ENCODE data around the gene OR2A12.
"Not testable (repeated sequence)": the region's sequence is repeated elsewhere in the genome, so short reads cannot be mapped to it uniquely, and the experiment has no call there.

Gene OR2A12, protein sequence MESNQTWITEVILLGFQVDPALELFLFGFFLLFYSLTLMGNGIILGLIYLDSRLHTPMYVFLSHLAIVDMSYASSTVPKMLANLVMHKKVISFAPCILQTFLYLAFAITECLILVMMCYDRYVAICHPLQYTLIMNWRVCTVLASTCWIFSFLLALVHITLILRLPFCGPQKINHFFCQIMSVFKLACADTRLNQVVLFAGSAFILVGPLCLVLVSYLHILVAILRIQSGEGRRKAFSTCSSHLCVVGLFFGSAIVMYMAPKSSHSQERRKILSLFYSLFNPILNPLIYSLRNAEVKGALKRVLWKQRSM

DNA sequence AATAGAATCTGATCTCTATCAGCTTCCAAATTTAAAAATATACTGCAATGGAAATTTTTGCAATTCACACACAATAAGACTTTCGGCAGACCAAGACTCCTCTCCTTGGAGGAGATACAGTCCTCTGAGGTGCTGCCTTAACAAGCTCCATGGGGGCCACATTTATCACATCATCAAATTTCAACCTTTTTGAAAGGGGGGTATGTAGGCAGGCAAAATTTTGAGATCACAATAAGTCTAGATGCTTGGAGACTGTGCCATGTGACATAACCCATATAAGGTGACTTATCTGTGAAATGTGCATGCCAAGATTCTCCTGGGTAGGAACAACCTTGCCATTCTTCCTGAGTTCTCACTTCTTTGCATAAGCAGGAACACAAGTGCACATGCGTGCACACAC is at the start of gene OR2A12:
OR2A12 (plus strand) TSS at position 301 of the 400 bp plus-strand sequence. CDS start 8,830 bp downstream, outside the sequence.
- DNase-seq, result no peak

DNA sequence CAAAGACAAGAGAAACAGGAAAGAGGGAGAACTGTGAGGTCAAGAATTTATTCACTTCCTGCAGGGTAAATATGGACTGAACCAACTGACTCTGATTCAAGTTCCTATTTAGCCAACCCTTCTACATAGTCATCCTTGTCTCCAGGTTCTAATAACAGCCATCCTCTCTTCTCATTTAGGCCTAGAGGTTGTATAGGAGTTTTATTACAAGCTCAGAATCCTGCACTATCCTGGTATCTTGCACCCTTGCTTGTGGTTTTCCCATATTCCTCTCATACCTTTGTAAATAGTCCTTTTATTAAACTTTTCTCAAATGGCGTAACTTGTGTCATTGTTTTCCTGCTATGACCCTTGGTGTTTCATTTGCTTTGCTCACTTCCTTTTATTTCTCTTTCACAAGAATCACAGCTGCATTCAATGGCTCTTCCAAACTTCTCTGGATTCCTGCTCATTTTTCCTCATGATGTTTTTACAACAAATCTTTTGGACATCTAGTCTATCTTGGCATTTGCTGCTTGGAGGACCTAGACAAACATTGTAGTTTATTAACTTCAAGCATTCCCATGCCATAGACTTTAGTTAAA is 49.7 kb upstream of the OR2A12 start:
- DNase-seq, result no peak

DNA sequence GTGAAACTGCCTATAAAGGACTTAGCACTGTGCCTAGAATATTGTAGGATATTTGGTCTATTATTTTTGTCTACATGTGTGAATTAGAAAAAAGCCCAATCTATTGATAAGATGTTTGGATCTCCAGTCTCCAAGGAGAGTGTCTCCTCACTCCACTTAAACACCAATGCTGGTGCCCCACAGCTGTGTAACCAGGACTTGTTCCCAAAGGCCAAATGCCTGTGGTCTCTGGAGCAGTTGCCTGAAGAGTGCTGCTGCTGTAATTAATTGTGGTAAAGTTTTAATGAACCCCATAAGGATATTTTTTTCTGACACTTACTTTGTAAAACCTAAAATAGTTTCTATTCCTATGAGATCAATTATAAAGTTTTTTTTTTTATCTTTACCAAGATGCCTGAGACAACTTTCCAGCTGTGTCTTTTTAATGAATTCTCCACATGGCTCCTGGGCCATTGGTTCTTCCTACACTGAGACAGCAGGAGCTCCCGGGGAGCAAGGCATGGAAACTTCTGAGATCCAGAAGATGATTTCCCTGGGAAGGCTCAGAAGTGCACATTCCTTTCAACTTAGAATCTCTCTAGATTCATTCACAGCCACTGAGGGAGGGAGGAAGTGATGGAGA is 48.6 kb upstream of the OR2A12 start:
- DNase-seq, result no peak

DNA sequence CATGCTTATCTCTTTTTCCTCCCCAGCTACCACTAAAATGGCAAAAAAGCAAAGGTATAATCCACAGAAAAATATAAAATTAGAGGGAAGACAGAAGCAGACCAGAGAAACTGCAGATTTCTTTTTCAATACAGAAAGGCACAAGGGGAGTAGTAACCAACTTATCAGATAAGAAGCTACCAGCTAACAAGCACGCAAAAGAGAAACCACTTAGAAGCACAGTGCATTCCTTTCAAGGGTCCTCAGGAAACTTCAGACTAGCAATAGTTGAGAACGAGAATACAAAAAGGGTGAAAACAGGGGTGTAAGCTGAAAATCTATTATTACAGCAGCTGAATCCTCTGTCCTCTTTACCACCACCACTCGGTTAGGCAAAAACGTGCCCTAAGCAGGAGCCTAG is 47.2 kb upstream of the OR2A12 start:
- no peak for DNase-seq

DNA sequence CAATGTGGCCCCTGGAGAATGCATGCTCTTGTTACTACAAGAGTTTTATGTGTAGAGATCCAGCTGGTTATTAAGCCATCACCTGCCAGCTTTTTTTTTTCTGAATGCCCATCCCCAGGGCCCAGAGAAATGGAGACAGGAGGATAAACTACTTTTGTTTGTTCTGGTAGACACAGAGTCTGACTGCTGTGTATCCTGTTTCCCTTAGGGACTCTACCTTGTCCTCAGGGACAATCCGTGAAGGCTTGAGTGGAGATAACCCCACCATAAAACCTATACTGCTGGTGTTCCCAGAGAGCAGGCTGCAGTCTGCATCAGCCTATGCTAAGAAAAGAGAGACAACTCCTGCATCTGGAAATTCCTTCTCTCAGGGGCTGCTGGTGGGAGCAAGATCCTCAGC is 37.4 kb upstream of the OR2A12 start, which contains the start of gene OR2A5:
OR2A5 (plus strand) TSS at position 301 of the 400 bp plus-strand sequence. CDS start 1,454 bp downstream, outside the sequence.
- DNase-seq, result no peak

DNA sequence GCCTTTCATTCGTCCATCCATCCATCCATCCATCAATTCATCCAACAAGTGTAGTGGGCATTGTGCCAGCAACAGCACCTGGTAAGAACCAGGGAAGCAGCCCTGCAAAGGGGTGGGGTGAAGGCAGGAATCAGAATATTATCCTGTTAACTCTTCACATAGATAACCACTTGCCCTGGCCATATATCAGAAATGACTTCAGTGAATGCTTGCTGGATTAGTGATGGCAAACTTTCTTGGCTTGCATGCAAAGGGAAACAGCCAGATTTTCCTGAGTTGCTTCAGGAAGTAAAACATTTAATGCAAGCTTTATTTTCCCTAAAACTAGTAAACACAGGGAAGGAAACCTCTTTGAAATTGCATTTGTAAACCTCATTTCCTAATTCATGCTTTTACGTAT is 36.6 kb upstream of the OR2A12 start:
- no peak for DNase-seq

DNA sequence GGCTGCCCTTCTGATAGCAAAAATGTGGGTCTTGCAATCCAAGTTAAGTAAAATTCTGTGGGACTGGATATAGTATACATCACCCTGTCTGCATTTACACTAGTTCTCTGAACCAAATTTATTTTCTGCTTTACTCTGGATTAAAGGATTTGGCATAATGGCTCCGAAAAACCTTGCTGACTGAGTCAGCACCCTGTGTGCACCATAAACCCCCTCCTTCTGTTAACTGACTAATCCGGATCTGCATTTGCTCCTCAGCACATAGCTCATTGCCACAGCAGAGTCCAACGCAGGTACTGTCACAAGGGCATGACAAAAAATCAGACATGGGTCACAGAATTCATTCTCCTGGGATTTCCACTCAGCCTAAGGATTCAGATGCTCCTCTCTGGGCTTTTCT is 36.0 kb upstream of the OR2A12 start:
- no peak for DNase-seq

DNA sequence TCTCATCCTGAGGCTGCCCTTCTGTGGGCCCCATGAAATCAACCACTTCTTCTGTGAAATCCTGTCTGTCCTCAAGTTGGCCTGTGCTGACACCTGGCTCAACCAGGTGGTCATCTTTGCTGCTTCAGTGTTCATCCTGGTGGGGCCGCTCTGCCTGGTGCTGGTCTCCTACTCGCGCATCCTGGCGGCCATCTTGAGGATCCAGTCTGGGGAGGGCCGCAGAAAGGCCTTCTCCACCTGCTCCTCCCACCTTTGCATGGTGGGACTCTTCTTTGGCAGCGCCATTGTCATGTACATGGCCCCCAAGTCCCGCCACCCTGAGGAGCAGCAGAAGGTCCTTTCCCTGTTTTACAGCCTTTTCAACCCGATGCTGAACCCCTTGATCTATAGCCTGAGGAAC is 35.2 kb upstream of the OR2A12 start:
- DNase-seq, result not testable (repeated sequence)

DNA sequence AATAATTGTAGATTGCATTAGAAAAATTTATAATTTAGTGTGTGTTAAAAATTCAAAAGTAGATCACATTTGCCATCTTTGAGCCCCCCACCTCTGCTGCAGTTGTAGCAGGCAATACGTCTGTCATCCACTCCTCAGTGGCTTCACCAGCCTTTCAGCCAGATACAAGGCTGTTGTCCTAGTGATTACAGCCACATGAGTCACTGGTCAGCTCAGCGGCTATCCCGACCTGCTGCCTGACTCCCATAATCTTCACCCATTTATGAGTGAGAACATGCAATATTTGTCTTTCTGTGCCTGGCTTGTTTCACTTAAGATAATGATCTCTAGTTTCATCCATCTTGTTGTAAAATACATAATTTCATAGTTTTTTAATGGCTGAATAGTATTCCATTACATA is 28.1 kb upstream of the OR2A12 start:
- no peak for DNase-seq

DNA sequence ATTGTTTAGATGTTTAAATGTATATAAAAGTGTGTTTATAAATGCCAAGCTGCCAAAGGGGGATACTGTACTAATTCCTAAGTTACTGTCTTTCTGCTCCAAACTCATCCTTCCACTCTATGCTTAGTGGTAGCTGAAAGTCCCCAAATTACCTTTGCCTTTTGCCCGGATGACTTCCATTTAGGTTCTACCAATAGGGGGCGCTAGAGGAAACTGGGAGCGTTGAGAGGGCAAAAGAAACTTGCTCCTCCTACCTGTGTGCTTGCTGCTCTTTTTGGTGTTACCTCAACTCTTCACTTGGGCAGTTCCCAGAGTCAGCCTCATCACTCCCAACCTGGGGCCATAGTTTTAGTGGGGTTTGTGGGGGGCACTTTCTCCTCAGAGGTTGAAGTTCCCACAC is 22.4 kb upstream of the OR2A12 start:
- no peak for DNase-seq

DNA sequence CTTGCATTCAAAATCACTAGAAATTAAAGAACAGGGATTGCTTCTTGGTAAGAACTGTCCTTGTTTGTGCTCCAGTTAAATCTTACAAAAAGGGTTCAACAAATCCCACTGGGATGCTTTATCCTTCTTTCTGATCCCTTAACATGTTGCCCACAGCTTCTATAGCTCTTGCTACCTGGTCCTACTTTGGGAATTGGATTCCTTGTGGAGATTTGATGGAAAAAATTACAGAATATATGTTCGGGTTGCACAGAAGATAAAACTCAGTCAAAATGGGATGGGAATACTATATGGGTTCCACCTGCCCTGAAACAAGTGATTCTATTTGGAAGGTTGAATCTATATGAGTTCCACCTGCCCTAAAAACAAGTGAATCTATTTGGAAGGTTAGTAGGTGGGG is 16.6 kb upstream of the OR2A12 start, which contains the start of gene OR2A25:
OR2A25 (plus strand) TSS at position 301 of the 400 bp plus-strand sequence. CDS start 4,409 bp downstream, outside the sequence.
- DNase-seq, result no peak

DNA sequence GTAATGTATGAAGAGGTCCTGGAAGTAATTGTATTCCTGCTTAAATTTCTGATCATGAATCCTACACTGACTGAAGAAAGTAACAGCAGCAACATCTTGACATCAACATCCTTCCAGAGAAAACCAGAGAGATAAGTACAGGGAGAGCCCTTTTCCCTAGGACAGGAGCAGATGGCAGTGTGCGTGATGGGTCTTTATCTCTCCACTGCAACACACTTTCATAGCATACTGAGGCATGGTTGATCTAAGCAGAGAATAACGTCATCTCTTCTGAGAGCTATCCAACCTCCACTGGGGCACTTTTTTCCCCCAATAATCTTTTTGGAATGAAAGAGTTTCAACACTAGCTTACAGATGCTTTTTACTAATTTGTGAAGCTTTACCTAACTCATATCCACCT is 16.1 kb upstream of the OR2A12 start:
- DNase-seq, result no peak

DNA sequence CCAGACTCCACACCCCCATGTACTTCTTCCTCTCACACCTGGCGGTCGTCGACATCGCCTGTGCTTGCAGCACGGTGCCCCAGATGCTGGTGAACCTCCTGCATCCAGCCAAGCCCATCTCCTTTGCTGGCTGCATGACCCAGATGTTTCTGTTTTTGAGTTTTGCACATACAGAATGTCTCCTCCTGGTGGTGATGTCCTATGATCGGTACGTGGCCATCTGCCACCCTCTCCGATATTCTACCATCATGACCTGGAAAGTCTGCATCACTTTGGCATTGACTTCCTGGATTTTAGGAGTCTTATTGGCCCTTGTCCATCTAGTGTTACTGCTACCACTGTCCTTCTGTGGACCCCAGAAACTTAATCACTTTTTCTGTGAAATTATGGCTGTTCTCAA is 11.7 kb upstream of the OR2A12 start:
- DNase-seq, result no peak

DNA sequence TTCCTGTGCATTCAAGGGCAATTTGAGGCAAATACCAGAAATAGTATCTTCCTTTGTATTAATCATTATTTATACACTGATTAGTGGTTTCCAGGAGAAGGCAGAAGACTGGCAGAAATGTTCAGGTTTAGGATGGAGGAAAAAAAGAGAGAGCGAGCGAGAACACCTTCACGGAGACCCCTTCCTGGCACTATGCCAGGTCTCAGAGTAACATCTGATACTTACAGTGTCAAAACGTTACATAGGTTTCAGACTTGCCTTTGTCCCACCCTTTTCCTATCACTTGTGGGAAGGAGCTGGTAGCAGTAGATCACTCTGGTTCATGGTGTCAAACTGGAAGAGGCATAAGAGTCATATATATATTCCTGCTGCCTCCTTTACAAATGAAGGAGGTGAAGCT is 652 bp downstream of the OR2A12 start:
- no peak for DNase-seq

DNA sequence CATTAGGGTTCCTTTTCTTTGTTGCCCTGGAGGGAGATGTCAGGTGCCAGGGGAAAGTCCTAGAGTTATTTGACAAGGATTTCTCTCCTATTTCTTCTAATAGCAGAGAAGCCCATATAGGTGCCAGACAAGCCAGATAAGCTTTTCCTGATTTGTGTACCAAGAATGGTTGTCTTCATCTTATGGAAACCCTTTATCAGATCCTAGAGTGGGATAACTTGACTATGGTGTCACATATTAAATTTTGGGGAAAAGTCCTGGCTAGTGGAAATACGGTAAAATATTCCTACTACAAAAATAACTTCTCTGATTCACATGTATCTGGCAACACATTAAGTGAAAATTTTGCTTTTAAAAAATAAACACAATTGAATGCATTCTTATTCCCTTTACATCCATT is 1.2 kb downstream of the OR2A12 start:
- DNase-seq, result no peak

DNA sequence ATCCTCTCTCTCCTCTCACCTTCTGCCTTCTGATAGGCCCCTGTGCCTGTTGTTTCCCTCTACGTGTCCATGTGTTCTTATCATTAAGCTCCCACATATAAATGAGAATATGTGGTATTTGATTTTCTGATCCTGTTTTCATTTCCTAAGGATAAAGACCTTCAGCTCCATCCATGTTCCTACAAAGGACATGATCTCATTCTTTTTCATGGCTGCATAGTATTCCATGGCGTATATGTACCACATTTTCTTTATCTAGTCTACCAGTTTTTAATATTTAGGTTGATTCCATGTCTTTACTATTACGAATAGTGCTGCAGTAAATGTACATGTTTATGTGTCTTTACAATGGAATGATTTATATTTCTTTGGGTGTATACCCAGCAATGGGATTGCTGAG is 4.6 kb downstream of the OR2A12 start:
- DNase-seq, result no peak

DNA sequence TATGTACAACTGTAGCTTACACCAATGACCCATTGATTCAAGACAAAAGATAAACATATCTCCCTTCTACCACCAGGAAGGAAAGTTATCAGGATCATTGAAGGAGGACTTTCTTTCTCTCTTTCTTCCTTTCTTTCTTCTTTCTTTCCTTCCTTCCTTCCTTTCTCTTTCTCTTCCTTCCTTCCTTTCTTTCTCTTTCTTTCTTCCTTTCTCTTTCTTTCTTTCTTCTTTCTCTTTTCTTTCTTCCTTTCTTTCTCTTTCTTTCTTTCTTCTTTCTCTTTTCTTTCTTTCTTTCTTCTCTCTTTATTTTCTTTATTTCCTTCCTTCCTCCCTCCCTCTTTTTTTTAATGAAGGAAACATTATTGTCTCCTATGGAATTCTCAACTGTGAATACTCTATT is 12.7 kb downstream of the OR2A12 start:
- DNase-seq, result no peak

DNA sequence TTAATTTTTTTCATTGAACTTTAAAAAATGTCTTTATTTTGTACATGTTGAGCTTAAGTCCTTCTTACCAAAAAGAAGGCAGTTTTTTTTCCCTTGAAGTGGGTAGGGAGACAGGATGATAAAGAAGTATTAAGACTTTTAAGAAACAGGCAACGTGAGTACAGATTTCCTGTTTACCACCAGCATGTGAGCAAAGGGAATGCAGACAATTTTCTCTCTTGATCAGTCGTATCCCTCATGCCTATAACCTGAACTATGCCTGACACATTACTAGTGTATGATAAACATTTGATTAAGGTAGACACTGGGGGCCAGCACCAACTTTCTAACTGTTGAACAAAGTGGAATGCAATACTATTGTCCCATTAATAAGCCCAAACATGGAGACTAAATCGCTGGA is 14.5 kb downstream of the OR2A12 start:
- DNase-seq, result no peak

DNA sequence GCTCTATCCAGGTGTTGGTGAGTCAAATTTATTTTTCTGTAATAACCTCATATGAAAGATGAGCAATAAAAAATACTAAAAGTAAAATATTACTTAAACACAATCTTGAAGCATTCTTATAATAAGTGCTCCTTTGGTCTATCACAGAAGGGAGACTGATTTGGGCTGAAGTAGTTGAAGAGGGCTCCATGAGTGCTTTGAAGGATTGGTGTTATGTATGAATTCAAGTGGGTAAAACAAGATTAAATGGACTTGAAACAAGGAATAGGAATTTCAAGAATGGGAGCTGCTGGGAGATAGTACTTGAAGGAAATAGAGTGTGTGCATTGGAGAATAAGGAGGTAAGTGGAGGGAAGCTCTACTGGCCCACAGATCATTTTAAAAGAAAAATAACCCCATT is 16.0 kb downstream of the OR2A12 start:
- no peak for DNase-seq

DNA sequence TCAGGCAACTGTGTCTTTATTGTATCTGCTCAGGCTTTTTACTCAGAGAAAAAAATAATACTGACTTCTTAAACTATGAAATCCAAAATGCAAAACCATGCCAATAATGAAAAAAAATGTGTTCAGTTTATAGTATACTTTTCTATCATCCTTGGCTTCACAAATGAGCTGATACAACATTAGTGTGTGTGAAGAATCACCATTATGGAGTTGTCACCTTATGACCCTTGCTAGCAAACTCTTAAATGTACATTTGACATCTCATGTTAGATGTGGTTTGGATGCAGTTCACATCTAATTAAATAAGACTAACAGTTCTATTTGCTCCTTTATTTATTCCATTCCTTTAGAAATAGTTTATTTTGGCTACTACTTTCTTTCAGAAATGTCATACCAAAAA is 19.1 kb downstream of the OR2A12 start:
- DNase-seq, result no peak

DNA sequence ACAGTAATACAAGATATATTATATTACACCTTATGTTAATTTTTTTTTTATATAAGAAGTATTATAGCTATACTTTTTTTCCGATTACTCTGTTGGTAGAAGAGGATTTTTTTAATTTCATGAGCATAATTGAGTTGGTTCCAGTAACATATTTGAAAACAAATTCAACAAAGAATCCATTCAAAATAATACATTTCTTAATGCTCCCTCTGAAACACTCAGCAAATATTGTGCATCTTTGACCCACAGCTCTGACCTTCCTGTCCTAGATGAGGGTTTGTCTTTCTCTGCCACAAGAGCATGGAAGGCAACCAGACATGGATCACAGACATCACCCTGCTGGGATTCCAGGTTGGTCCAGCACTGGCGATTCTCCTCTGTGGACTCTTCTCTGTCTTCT is 23.2 kb downstream of the OR2A12 start, which contains the start of gene OR2A2:
OR2A2 (plus strand) TSS at position 301 of the 400 bp plus-strand sequence; CDS start at position 301, 0 bp downstream.
- DNase-seq, result no peak

DNA sequence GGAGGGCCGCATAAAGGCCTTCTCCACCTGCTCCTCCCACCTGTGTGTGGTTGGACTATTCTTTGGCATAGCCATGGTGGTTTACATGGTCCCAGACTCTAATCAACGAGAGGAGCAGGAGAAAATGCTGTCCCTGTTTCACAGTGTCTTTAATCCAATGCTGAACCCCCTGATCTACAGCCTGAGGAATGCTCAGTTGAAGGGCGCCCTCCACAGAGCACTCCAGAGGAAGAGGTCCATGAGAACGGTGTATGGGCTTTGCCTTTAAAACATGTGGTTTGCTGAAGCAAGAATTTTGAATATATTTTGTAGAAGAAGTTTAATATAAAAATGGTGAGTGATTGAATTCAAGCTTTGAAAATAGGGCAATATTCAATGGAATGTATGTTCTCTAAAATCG is 24.2 kb downstream of the OR2A12 start:
- DNase-seq, result no peak

DNA sequence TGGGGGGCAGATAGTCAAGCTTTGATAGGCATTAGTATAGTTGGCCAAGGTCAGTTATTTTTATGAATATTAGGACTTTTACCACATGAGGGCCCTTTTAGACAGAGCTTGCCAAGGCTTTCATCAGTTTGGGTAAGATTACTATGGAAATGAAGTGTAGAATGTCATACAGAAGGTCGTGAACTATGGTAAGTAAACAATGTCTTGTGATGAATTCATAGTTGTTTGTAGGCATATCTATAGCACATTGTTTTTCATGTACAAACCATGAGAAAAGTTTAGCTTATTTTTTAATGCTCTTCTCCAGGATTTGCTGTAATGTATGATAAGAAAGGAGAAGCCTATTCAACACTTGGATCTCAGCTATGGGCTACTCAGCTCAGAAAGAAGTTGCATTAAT is 27.6 kb downstream of the OR2A12 start:
- no peak for DNase-seq

DNA sequence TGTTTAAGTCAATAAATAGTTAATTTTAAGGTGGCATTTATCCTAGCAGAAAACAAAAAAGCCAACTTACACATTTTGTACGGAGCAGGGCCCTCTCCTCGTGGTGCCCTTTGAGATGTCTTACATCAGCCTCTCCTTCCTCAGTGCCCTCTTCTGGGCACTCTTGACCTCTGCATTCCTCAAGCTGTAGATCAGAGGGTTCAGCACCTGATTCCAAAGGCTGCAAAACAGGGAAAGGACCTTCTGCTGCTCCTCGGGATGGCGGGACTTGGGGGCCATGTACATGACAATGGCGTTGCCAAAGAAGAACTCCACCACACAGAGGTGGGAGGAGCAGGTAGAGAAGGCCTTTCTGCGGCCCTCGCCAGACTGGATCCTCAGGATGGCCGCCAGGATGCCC is 32.3 kb downstream of the OR2A12 start:
- DNase-seq, result no peak

All from NCI-H1048 (cell line).